B cell (primary cell): ENCODE data around the gene SIL1. TPM values are rescaled to one million over a fixed set of nuclear protein-coding genes. Genes with fewer than 3 reads are reported as not detected.

ENCODE experiments used
- ATAC-seq: fragments of 200-7000 bp; cut with Tn5 transposase; one replicate; pipeline ENCODE4 v1.10.0; 2021; ENCODE audit warnings: low read depth, mild to moderate bottlenecking, moderate number of reproducible peaks, moderate library complexity
- CTCF ChIA-PET: fragments of 350-600 bp; sonication (Branson Sonifier 250); formaldehyde crosslinking; loops from one replicate; lab custom pipeline; 2021; ENCODE audit warnings: antibody characterized with exemption, inconsistent platforms; lab: Charles Lee
- POLR2A ChIA-PET: fragments of 350-600 bp; sonication (Branson Sonifier 250); formaldehyde crosslinking; loops from one replicate; lab custom pipeline; 2021; ENCODE audit warnings: antibody characterized with exemption; lab: Charles Lee
- DNase-seq: peaks from one replicate; pipeline ENCODE4 v3.0.0; 2013
- H2AFZ ChIP-seq: 2 replicates; pipeline ENCODE4 v1.6.1; 2012; ENCODE audit warnings: mild to moderate bottlenecking, low read depth, low read length; ENCODE audit not compliant: insufficient read depth, poor library complexity, severe bottlenecking
- H3K27ac ChIP-seq, 2 donors: 1 replicate in 1 of 2; 2 replicates in 1 of 2; pipeline ENCODE4 v1.5.1; 2012 to 2013; ENCODE audit warnings: low read length in 2 of 2, mild to moderate bottlenecking in 2 of 2, moderate library complexity in 1 of 2
- H3K27me3 ChIP-seq, 4 experiments: fragments of 200-600 bp in 1 of 4; sonication (generic) in 1 of 4; replicated peaks in 1 of 4; 1 replicate in 2 of 4; 2 replicates in 2 of 4; pipeline versions ENCODE4 v1.6.1 to v1.7.0; 2013 to 2016; ENCODE audit warnings: low read length in 3 of 4, mild to moderate bottlenecking in 2 of 4, mixed read lengths in 1 of 4, moderate library complexity in 1 of 4; ENCODE audit not compliant: insufficient read depth in 4 of 4, control insufficient read depth in 3 of 4; ENCODE audit errors: control extremely low read depth in 1 of 4
- H3K36me3 ChIP-seq, 2 experiments: replicated peaks in 1 of 2; 1 replicate in 1 of 2; 2 replicates in 1 of 2; pipeline versions ENCODE4 v1.6.1 to v1.7.1; 2013; ENCODE audit warnings: low read length in 1 of 2; ENCODE audit not compliant: insufficient read depth in 2 of 2, control insufficient read depth in 1 of 2; ENCODE audit errors: control extremely low read depth in 1 of 2, extremely low read depth in 1 of 2
- H3K4me1 ChIP-seq, 2 donors: fragments of 200-600 bp in 1 of 2; sonication (generic) in 1 of 2; 1 replicate in 1 of 2; 2 replicates in 1 of 2; pipeline versions ENCODE4 v1.5.1 to v1.6.1; 2013 to 2017; ENCODE audit warnings: low read length in 2 of 2; ENCODE audit not compliant: control insufficient read depth in 2 of 2, insufficient read depth in 2 of 2
- H3K4me2 ChIP-seq: replicated peaks from 2 replicates; pipeline ENCODE3; 2012; ENCODE audit warnings: mild to moderate bottlenecking, low read depth, low read length; ENCODE audit not compliant: poor library complexity, severe bottlenecking
- H3K4me3 ChIP-seq, 5 experiments: fragments of 200-600 bp in 1 of 5; sonication (generic) in 1 of 5; 1 replicate in 3 of 5; 2 replicates in 2 of 5; pipeline versions ENCODE4 v1.5.1 to v1.7.0; 2011 to 2016; ENCODE audit warnings: low read length in 4 of 5, mild to moderate bottlenecking in 4 of 5, low read depth in 2 of 5, control low read depth in 1 of 5, moderate library complexity in 1 of 5; ENCODE audit not compliant: insufficient read depth in 1 of 5; ENCODE audit errors: control extremely low read depth in 1 of 5, extremely low read depth in 1 of 5
- H3K79me2 ChIP-seq: fragments of 200-600 bp; sonication (generic); one replicate; pipeline ENCODE4 v1.6.0; 2016; ENCODE audit warnings: low read length; ENCODE audit not compliant: control insufficient read depth, insufficient read depth
- H3K9ac ChIP-seq: fragments of 200-600 bp; sonication (generic); 2 replicates; pipeline ENCODE4 v1.6.1; 2017; ENCODE audit warnings: mild to moderate bottlenecking, low read length, moderate library complexity
- H3K9me3 ChIP-seq, 3 donors: one replicate each; pipeline versions ENCODE4 v1.6.1 to v1.7.1; 2013; ENCODE audit warnings: low read length in 2 of 3; ENCODE audit not compliant: control insufficient read depth in 2 of 3, insufficient read depth in 1 of 3; ENCODE audit errors: control extremely low read depth in 1 of 3
- H4K20me1 ChIP-seq: 2 replicates; pipeline ENCODE4 v1.6.0; 2012; ENCODE audit warnings: mild to moderate bottlenecking, low read length; ENCODE audit not compliant: insufficient read depth, control insufficient read depth, poor library complexity, severe bottlenecking
- H3K27ac Mint-ChIP-seq: one replicate; pipeline ENCODE4 v1.8.0; 2021; ENCODE audit warnings: mixed read lengths
- H3K27me3 Mint-ChIP-seq: one replicate; pipeline ENCODE4 v1.8.0; 2021; ENCODE audit warnings: mixed read lengths
- H3K4me1 Mint-ChIP-seq: one replicate; pipeline ENCODE4 v1.8.0; 2021; ENCODE audit warnings: mixed read lengths
- H3K4me3 Mint-ChIP-seq: one replicate; pipeline ENCODE4 v1.8.0; 2021; ENCODE audit warnings: mixed read lengths
- H3K9me3 Mint-ChIP-seq: one replicate; pipeline ENCODE4 v1.8.0; 2022; ENCODE audit warnings: mixed read lengths; ENCODE audit not compliant: insufficient read depth
- CTCF ChIP-seq: fragments of 200-600 bp; IDR thresholded peaks from one replicate; pipeline ENCODE4 v1.8.0; 2022; ENCODE audit warnings: antibody characterized with exemption, mild to moderate bottlenecking
- EZH2 ChIP-seq: IDR thresholded peaks from 2 replicates; pipeline ENCODE4 v1.6.1; 2012; ENCODE audit warnings: borderline replicate concordance, low read depth, mild to moderate bottlenecking, moderate library complexity, low read length; ENCODE audit not compliant: insufficient read depth, poor library complexity, severe bottlenecking
- WGBS: methylation state at CpG from one replicate; pipeline ENCODE4 v1.1.5; 2013; ENCODE audit warnings: missing lambda C conversion rate; ENCODE audit not compliant: insufficient coverage; 5-methylcytosine and 5-hydroxymethylcytosine counted together
- intact Hi-C: fragments of 100-400 bp; cut with micrococcal nuclease; formaldehyde crosslinking; loops from one replicate; pipeline ENCODE4 v1.10.0; 2022
- polyA plus RNA-seq: library from polyadenylated mRNA; depleted of rRNA; stranded (reverse); fragments of >200 nt; gene quantifications from 2 replicates; pipeline ENCODE4 v1.2.3, GENCODE V29; 2012
- total RNA-seq, 2 donors: library from RNA; stranded (reverse); fragments of 120-200 nt in 1 of 2; gene quantifications; 1 replicate in 1 of 2; 2 replicates in 1 of 2; pipeline versions ENCODE4 v1.2.3 to v1.2.4, GENCODE V29; 2013 to 2022

Gene SIL1
- total and polyA plus RNA-seq, 2 donors (not counting 1 experiment from before 2014, with no cell fraction given) = 16.9 to 19.8 TPM

GRCh38 chr5:139118804-139119203, 79.4 kb downstream of the SIL1 start:
- Histone ChIP-seq H3K4me3 (no peak overlapping the region), H4K20me1 (no peaks in the 10 kb centered on the region), H3K4me2 (no peak overlapping the region), H3K27ac (no peak overlapping the region), H3K27me3 (no peaks in the 10 kb centered on the region), H3K9ac (no peak overlapping the region), H3K79me2 (no peaks in the 10 kb centered on the region), H3K36me3 (peaks cover 16 to 57% of the 10 kb centered on the region in 2 experiments), H2AFZ (no peak overlapping the region), H3K4me1 (no peaks in the 10 kb centered on the region), H3K9me3 (peaks cover 0 to 4% (median 0%) of the 10 kb centered on the region in 3 donors)
- Mint-ChIP-seq H3K27ac (no peak overlapping the region), H3K4me1 (no peaks in the 10 kb centered on the region), H3K9me3 (no peaks in the 10 kb centered on the region), H3K4me3 (no peak overlapping the region), H3K27me3 (no peaks in the 10 kb centered on the region)
- 100% methylated on average over 2 of the region's 2 CpGs for WGBS
- TF ChIP-seq EZH2 (no peak), CTCF (no peak)
- CTCF ChIA-PET = no interaction called here
- intact Hi-C loops = no loop called here
- ATAC-seq (no peak), DNase-seq (no peak)
- POLR2A ChIA-PET = interaction anchor here (0.5 kb wide), 1 partner anchor 214 kb away, joined by 4 read pairs; no protein-coding TSS in a partner anchor

GRCh38 chr5:139117342-139117884, 80.8 kb downstream of the SIL1 start:
- DNase-seq (no peak), ATAC-seq (no peak)
- no peaks in the 10 kb centered on the region for H4K20me1 ChIP-seq
- no peaks in the 10 kb centered on the region for H3K4me1 ChIP-seq
- 100% methylated on average over 1 of the region's 2 CpGs for WGBS
- H3K27me3 Mint-ChIP-seq = no peaks in the 10 kb centered on the region
- no peak overlapping the region for H2AFZ ChIP-seq
- no peak overlapping the region for H3K27ac Mint-ChIP-seq
- no peaks in the 10 kb centered on the region for H3K4me1 Mint-ChIP-seq
- H3K4me2 ChIP-seq = no peak overlapping the region
- no peak overlapping the region for H3K27ac ChIP-seq
- TF ChIP-seq CTCF (no peak), EZH2 (no peak)
- peaks cover 16 to 51% of the 10 kb centered on the region in 2 experiments for H3K36me3 ChIP-seq
- ChIA-PET CTCF (no interaction called here), POLR2A (no interaction called here)
- no peaks in the 10 kb centered on the region for H3K79me2 ChIP-seq
- peaks cover 0 to 4% (median 0%) of the 10 kb centered on the region in 3 donors for H3K9me3 ChIP-seq
- no peaks in the 10 kb centered on the region for H3K27me3 ChIP-seq
- peaks cover 3% of the 10 kb centered on the region for H3K9me3 Mint-ChIP-seq
- intact Hi-C loops = no loop called here
- H3K9ac ChIP-seq = no peak overlapping the region
- no peak overlapping the region for H3K4me3 Mint-ChIP-seq
- H3K4me3 ChIP-seq = no peak overlapping the region
